ENCODE results near the gene PSD. TPM values are rescaled to one million over a fixed set of nuclear protein-coding genes. Genes with fewer than 3 reads are reported as not detected.

Gene PSD
- total RNA-seq, 1 experiment from 2014 or later, result not detected

- no peak for DNase-seq (ENCODE audit: low read depth)
These were observed 26.3 kb upstream of the PSD start for GRCh38 chr10:102444851-102445250.

GRCh38 chr10:102438374-102438773 lies 19.8 kb upstream of the PSD start:
- no peak for DNase-seq (ENCODE audit: low read depth)

GRCh38 chr10:102437515-102437914 lies 18.9 kb upstream of the PSD start:
- no peak for DNase-seq (ENCODE audit: low read depth)

- DNase-seq (ENCODE audit: low read depth), result no peak
These were observed 17.7 kb upstream of the PSD start for GRCh38 chr10:102436312-102436711.

GRCh38 chr10:102435529-102436233 lies 17.1 kb upstream of the PSD start:
- DNase-seq (ENCODE audit: low read depth), result no peak

- no peak for DNase-seq (ENCODE audit: low read depth)
These were observed 16.5 kb upstream of the PSD start for GRCh38 chr10:102435133-102435497.

- peak; percentile 38 for DNase-seq (ENCODE audit: low read depth)
These were observed 16.0 kb upstream of the PSD start for GRCh38 chr10:102434394-102435132.

- no peak for DNase-seq (ENCODE audit: low read depth)
These were observed 15.0 kb upstream of the PSD start for GRCh38 chr10:102433619-102434046.

- peak; percentile 96 for DNase-seq (ENCODE audit: low read depth)
These were observed 13.8 kb upstream of the PSD start, which contains the start of gene CUEDC2 for GRCh38 chr10:102432162-102432950. CUEDC2 (minus strand) TSS chr10:102432574; CDS start chr10:102425188, 7,386 bp downstream.

GRCh38 chr10:102431452-102432124 lies 13.0 kb upstream of the PSD start:
- DNase-seq (ENCODE audit: low read depth), result peak; percentile 19

- no peak for DNase-seq (ENCODE audit: low read depth)
These were observed 10.9 kb upstream of the PSD start for GRCh38 chr10:102429468-102429867.

GRCh38 chr10:102426803-102427287 lies 8.3 kb upstream of the PSD start:
- peak; percentile 77 for DNase-seq (ENCODE audit: low read depth)

GRCh38 chr10:102425444-102425843 lies 6.9 kb upstream of the PSD start:
- DNase-seq (ENCODE audit: low read depth), result no peak

GRCh38 chr10:102424916-102425315 lies 6.3 kb upstream of the PSD start:
- no peak for DNase-seq (ENCODE audit: low read depth)

- no peak for DNase-seq (ENCODE audit: low read depth)
These were observed 5.6 kb upstream of the PSD start for GRCh38 chr10:102424145-102424544.

GRCh38 chr10:102423372-102423968 lies 4.9 kb upstream of the PSD start:
- DNase-seq (ENCODE audit: low read depth), result no peak

- no peak for DNase-seq (ENCODE audit: low read depth)
These were observed 4.1 kb upstream of the PSD start for GRCh38 chr10:102422545-102423129.

- DNase-seq (ENCODE audit: low read depth), result no peak
These were observed 3.4 kb upstream of the PSD start for GRCh38 chr10:102421757-102422512.

GRCh38 chr10:102421507-102421756 lies 2.8 kb upstream of the PSD start:
- no peak for DNase-seq (ENCODE audit: low read depth)

- peak; percentile 94 for DNase-seq (ENCODE audit: low read depth)
These were observed 2.3 kb upstream of the PSD start, which contains the start of gene FBXL15 for GRCh38 chr10:102420714-102421506. FBXL15 (plus strand) TSS chr10:102420836; CDS start chr10:102421130, 294 bp downstream.

Measured in M059J (cell line).